HS-5 (cell line): ENCODE results near the gene SYNJ2.
A peak's percentile ranks its signal among the peaks of the same experiment; 100 is the strongest.
"Not testable (repeated sequence)": the region's sequence is repeated elsewhere in the genome, so short reads cannot be mapped to it uniquely, and the experiment has no call there.

Experiments used
- DNase-seq: peaks from one replicate; pipeline ENCODE4 v3.0.0-alpha.2; 2012; ENCODE audit warnings: low read depth

Gene SYNJ2, protein sequence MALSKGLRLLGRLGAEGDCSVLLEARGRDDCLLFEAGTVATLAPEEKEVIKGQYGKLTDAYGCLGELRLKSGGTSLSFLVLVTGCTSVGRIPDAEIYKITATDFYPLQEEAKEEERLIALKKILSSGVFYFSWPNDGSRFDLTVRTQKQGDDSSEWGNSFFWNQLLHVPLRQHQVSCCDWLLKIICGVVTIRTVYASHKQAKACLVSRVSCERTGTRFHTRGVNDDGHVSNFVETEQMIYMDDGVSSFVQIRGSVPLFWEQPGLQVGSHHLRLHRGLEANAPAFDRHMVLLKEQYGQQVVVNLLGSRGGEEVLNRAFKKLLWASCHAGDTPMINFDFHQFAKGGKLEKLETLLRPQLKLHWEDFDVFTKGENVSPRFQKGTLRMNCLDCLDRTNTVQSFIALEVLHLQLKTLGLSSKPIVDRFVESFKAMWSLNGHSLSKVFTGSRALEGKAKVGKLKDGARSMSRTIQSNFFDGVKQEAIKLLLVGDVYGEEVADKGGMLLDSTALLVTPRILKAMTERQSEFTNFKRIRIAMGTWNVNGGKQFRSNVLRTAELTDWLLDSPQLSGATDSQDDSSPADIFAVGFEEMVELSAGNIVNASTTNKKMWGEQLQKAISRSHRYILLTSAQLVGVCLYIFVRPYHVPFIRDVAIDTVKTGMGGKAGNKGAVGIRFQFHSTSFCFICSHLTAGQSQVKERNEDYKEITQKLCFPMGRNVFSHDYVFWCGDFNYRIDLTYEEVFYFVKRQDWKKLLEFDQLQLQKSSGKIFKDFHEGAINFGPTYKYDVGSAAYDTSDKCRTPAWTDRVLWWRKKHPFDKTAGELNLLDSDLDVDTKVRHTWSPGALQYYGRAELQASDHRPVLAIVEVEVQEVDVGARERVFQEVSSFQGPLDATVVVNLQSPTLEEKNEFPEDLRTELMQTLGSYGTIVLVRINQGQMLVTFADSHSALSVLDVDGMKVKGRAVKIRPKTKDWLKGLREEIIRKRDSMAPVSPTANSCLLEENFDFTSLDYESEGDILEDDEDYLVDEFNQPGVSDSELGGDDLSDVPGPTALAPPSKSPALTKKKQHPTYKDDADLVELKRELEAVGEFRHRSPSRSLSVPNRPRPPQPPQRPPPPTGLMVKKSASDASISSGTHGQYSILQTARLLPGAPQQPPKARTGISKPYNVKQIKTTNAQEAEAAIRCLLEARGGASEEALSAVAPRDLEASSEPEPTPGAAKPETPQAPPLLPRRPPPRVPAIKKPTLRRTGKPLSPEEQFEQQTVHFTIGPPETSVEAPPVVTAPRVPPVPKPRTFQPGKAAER (N-terminal part only)

DNA sequence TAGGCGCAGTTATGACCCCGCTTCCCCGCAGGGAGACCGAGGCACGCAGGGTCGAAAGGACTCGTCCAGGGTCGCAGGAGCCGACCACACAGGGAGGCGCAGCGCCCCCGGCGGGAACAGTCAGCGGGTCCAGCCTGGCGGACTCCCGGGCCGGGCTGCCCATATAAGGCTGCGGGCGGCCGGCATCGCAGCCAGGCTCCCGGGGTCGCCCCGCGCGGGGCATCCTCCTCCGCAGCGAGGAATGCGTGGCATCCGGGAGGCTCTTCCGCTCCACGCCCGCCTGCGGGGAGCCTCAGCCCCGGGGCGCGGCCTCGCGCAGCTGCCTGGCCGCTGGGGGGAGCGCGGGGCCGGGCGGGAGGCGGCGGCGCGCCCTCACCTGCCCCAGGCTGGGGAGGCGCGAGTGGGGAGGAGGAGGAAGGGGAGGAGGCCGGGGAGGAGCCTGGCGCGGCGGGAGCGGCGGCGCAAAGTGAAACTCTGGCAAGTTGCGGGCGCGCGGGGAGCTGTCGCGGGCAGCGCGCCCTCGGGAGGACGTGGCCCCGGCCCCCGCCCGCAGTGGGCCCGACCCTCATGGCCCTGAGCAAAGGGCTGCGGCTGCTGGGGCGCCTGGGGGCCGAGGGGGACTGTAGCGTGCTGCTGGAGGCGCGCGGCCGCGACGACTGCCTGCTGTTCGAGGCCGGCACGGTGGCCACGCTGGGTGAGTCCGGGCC, at the start of gene SYNJ2:
SYNJ2 (plus strand) TSS at position 469 of the 707 bp plus-strand sequence; CDS start at position 568, 99 bp downstream.
- peak; percentile 30 for DNase-seq

DNA sequence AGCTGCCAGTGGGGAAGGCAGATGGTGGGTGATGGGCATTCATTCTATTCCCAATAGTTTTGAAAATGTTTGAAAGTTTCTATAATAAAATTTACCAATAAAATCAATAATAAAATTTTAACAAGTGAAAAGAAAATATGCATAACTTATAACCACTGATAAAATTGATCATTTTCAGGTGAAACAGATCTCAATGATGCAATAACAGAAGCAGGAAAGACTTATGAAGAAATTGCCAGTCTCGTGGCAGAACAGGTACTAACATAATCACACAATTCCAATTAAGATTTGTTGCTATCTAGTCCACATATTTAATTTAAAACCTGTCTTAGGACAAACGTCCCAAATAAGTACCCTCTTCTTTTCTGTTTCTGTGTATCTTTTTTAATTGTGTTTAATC, 45.9 kb upstream of the SYNJ2 start:
- no peak for DNase-seq

DNA sequence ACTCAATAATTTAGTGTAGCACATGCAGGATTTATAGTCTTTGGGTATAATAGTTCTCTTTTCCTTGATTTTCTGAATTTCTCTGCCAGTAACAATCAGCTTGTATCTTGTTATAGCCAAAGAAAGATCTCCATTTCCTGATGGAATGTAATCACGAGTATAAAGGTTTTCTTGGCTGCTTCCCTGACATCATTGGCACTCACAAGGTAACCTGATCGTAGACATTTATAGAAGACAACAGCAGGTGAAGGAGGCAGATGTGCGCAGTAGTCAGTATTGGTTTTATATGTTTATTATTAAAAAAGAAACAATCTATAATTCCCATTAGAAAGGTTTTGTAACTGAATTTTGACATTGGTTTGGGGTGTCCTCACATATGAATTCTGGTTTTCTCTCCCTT, 44.3 kb upstream of the SYNJ2 start:
- no peak for DNase-seq

DNA sequence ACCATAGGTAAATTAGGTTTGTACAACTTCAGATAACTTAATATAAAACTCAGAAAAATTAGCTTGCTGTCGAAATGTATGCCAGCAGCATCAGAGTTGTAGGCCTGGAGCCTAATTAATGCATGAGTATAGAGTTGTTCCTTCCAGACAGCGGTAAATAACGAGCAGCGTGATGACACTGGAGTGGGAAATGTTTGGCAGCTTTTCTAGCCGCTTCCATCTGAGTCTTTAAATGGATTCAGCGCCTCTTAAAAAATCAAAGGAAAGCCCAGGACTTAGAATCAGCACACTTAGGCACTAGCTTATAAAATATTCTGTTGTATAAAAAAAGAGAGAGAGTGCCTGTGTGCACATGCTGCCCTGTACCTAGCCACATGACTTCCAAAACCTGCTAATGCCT, 43.7 kb upstream of the SYNJ2 start:
- no peak for DNase-seq

DNA sequence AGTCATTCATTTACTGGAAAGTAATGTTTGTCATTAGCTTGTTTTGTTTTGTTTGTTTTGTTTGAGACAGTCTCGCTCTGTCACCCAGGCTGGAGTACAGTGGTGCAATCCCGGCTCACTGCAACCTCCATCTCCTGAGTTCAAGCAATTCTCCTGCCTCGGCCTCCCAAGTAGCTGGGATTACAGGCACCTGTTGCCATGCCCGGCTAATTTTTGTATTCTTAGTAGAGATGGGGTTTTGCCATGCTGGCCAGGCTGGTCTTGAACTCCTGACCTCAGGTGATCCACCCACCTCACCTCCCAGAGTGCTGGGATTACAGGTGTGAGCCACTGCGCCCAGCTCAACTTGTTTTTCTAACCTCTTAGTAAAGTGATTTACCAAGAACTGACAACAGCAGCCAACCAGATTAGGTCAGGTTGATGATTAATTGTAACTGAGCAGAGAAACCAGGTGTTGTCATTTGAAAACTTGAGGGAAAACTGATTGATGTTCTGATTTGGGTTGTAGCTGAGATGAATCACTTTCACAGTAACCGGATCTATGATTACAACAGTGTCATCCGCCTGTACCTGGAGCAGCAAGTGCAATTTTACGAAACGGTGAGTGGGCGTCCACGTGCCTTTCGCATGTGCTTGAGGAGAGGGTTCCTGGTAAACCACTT, 41.2 kb upstream of the SYNJ2 start:
- not testable (repeated sequence) for DNase-seq

DNA sequence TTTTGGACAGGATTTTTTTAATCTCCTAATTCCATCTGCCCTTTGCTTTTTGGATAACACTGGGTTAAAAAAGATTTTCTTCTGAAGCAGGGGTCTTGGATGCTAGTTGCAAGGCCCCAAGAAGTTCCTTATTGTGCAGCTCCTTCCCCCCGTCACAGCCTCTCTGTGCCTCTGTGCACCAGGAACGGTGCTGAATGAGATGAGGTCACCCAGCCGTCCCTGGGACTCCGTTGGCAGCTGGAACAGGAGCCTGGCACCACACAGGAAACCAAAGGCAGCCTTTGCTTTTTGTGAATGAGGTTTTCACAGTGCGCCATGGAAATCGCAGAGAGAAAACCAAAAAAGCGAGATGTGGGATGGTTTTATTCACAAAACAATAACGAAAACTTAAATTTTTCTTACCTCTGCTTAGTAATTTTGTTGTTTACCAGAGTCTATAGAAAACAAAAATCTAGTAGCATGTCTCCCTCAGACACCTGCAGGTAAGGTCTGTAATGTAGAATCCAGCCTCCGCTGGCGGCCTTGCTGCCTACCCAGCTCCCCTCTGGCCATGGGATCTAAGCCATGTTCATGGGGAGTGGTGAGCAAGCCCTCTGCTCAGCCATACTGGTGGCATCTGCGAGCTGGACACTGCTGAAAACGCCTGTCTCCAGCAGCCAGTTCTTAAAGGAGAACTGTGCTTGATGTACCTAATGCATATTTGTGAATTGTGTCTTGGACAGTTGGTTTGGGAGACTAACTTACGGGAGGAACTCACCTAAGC, 40.4 kb upstream of the SYNJ2 start:
- no peak for DNase-seq

DNA sequence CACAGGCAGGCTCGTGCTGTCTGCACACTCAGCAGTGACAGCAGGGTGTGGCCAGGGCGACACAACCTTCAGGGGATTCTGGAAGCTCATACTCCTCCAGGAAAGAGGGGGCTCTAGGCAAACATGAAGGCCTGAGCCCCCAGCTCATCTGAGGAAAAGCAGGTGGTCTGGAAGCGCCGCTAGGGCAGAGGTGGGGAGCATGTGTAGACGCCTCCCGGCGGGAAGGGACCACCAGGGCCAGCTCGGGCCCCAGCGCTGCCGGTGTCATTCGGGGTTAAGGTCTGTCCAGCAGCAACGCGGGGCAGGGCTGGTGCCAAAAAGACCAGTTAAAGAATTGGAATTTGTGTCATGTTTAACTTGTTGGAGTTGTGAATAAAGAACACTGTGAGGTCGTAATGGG, 39.3 kb upstream of the SYNJ2 start:
- no peak for DNase-seq

DNA sequence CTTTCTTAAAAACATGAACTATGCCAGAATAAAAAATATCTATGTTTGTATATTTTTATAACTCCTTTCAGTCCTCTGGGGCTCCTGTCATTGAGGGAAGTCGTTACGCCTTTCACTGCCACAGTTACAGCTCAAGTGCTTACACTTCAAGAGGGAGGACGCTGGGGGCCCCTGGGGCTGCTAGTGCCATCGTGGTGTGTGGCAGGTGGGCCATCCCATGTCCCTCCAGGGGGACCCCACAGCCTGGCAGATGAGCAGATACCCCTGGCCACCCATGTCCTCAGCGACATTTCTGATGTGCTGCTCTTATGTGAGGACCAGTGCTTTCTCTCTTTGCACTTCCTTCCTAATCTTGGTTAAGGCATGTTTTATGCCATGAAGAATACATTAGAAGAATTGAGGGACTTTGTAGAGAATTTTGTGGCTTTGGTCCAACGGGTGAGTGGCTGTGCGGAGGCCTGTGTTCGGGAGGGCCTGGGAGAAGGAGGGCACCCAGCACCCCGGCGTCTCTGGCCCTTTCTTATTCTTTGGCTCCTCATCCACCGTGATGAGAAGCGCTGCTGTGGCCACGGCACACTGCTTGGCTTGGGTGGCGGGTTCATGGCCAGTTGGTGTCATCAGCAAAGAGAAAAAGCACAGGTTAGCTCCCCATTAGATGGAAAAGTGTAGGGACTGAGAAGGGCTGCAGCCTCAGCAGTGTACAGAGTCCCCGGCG, 38.3 kb upstream of the SYNJ2 start:
- DNase-seq, result no peak

DNA sequence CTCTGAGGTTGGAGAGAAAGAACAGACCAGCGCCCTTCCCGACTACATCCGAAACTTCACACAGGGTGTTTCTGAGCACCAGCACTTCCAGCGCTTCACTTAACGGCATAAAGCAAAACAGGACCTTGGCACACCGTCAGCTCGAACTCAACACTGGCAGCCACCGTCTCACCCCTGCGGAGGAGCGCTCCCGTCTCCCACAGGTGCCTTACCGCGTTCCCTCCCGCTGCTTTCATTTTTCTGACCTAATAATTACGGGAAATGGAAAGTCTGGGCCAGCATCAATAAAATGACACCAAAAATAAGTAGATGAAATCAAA, 37.7 kb upstream of the SYNJ2 start:
- DNase-seq, result no peak

DNA sequence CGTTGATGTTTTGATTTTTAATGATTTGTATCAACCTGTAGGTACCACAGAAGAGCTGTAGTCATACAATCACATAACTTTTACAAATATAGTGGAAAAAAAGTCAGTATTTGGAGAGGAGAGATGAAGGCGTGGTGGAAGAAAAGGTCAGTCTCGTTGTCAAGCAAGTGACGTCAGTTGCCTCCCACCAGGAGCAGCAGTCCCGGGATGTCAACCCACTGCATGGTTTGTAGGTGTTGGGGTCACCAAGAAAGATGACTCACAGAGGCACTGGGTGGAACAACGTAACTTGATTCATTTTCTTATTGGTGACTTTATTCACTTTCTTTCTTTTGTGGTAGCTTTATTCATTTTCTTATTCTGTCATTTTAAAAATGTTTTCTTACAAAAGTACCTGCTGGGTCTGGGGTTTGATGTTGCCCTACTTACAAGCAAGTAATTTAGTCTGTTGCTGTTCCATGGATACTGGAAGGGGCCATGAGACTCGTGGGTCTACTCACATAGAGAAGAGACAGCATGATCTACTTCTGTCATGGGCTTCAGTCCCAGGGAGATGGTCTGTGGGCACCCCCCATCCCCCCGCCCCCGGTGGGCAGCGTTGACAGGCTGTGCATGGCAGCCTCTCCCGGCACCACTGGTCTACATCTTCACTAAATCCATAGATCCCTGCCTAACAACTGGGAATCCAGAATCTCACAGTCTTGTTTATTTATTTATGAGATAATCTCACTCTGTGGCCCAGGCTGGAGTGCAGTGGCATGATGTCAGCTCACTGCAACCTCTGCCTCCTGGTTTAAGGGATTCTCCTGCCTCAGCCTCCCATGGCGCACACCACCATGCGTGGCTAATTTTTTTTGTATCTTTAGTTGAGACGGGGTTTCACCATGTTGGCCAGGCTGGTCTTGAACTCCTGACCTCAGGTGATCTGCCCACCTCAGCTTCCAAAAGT, 36.4 kb upstream of the SYNJ2 start:
- no peak for DNase-seq

DNA sequence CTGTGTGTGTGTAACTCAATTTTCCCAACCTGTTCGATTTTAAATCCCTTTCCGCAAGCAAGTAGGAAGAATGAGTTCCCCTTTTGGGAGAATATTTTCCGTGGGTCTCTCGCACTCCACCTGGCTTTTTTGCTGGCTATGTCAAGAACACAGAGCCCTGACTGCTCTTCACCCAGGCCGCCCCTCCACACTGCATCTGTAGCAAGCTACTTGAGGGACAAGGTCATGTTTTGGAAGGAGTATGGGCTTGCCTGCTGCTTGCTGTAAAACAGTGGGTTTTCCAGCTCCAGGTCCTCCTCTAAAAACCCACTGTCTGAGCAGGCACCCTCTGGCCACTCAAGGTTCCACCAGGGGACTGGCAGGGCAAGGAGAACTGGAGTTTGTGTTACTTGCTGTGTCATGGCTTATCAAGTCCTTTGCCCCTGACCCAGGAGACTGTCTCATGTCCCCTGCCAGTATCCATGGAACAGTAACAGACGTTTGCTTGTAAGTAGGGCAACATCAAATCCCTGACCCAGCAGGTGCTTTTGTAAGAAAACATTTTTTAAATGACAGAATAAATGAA, 35.5 kb upstream of the SYNJ2 start:
- no peak for DNase-seq

DNA sequence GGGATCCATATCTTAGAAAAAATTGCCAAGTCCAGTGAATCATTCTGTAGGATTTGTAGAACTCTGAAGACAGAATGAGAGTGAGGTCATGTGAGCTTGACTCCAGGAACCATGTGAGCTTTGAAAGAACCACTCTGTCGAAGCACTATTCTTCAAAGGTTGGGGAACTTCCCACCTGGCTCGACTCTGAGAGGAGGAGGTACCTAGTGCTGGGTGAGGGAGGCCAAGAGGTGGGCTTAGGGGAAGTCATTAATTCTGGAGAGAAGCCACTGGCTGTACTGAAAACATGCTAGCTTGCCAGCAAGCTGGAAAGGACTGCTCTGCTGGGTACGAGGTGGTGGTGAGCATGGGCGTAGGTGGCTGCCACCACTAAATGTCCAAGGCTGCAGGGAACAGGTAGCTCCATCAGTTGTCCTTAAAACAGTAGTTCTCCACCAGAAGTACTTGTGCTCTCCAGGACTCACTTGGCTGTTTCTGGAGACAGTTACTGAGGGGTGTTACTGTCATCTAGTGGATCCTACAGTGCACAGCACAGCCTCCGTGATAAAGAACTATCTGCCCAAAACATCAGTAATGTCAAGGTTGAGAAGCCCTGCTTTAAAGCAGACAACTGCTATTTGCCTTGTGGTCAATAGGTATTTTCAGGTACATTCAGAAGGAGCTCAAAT, 34.7 kb upstream of the SYNJ2 start:
- no peak for DNase-seq

DNA sequence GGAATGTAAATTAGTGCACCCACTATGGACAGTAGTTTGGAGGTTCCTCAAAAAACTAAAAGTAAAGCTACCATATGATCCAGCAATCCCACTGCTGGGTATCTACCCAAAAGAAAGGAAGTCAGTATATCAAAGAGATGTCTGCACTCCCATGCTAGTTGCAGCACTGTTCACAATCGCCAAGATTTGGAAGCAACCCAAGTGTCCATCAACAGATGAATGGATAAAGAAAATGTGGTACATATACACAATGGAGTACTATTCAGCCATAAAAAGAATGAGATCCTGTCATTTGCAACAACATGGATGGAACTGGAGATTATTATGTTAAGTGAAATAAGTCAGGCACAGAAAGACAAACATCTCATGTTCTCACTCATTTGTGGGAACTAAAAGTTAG, 30.8 kb upstream of the SYNJ2 start:
- DNase-seq, result not testable (repeated sequence)

DNA sequence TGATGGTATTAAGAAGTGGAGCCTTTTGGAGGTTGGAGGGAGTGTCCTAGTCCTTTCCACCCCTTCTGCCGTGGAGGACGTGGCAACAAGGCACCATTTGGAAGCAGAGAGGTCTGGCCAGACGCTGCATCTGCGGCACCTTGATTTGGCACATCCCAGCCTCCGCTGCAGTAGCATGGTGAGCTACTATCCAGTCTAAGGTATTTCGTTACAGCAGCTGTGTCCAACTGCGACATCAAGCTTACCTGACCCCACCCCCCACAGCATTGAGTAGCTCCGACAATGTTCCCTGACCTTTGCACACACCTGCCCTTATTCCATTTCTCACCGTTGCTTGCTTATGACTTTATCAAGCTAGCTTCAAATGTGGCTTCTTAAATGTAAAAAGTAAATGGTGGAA, 29.8 kb upstream of the SYNJ2 start:
- DNase-seq, result no peak

DNA sequence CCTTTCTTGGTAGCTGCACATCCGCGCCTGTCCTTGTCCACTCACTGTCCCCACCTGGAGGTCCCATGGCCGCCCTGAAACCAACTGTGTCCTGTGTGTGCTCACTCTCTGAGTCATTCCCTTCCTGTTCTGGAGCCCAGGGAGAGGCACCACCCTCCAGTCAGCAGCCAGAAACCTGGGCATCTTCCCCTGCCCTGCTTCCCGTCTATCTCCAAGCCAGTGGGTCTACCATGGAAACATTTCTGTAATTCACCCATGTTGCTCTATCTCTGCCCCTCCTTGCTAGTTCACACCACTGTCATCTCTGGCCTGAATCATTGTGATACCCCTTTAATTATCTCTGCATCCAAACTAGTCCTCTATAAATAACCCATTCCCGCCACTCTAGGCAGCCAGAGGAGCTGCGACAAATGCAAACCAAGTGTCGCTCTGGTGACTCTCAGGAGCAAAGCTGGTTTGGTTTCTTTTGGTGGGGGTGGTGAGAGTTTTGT, 28.8 kb upstream of the SYNJ2 start:
- DNase-seq, result no peak

DNA sequence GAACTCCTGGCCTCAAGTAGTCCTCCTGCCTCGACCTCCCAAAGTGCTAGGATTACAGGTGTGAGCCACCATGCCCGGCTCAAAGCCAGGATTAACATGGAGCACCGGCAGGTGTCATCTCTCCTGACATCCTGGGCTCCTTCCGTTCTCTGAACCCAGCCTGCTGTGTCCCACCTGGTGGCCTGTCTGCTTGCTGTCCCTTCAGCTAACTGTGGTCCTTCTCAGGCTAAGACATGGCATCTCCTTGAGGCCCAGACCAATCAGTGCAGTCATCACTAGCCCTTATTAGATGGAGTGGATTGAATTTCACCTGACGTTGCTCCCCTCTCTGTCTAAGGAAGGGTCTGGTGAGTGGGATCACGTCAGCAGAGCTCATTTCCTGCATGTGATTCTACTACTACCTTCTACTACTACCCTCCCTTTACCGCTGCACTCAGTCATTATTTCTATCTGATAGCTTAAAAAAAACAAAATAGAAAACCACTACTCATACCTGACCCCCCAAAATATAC, 28.0 kb upstream of the SYNJ2 start:
- DNase-seq, result no peak
